CD14-positive monocyte (primary cell): Measurements from ENCODE around the gene SDHAF1. TPM values are rescaled to one million over a fixed set of nuclear protein-coding genes. Genes with fewer than 3 reads are reported as not detected.
A peak's percentile ranks its signal among the peaks of the same experiment; 100 is the strongest.

ENCODE experiments used
- DNase-seq, 3 donors: peaks; one replicate each; pipeline ENCODE4 v3.0.0-alpha.2; 2011 to 2022
- H2AFZ ChIP-seq: 2 replicates; pipeline ENCODE4 v1.6.0; 2012; ENCODE audit warnings: mild to moderate bottlenecking, low read depth, low read length, inconsistent platforms; ENCODE audit not compliant: insufficient read depth, poor library complexity, severe bottlenecking
- H3K27ac ChIP-seq, 2 donors: 1 replicate in 1 of 2; 2 replicates in 1 of 2; pipeline ENCODE4 v1.5.1; 2012 to 2013; ENCODE audit warnings: low read length in 2 of 2, control low read depth in 1 of 2, inconsistent platforms in 1 of 2, low read depth in 1 of 2, mild to moderate bottlenecking in 1 of 2
- H3K27me3 ChIP-seq, 2 donors: one replicate each; pipeline versions ENCODE4 v1.6.0 to v1.6.1; 2011 to 2013; ENCODE audit warnings: low read length in 2 of 2; ENCODE audit not compliant: control insufficient read depth in 2 of 2, insufficient read depth in 2 of 2
- H3K36me3 ChIP-seq, 2 donors: replicated peaks in 1 of 2; 1 replicate in 1 of 2; 2 replicates in 1 of 2; pipeline versions ENCODE4 v1.5.1 to v1.6.1; 2012 to 2013; ENCODE audit warnings: low read length in 2 of 2, control low read depth in 1 of 2, inconsistent platforms in 1 of 2, mild to moderate bottlenecking in 1 of 2; ENCODE audit not compliant: insufficient read depth in 2 of 2, control insufficient read depth in 1 of 2
- H3K4me1 ChIP-seq, 2 donors: 1 replicate in 1 of 2; 2 replicates in 1 of 2; pipeline versions ENCODE4 v1.5.1 to v1.6.1; 2012 to 2013; ENCODE audit warnings: low read length in 2 of 2, control low read depth in 1 of 2, inconsistent platforms in 1 of 2, mild to moderate bottlenecking in 1 of 2, moderate library complexity in 1 of 2; ENCODE audit not compliant: insufficient read depth in 2 of 2, control insufficient read depth in 1 of 2
- H3K4me2 ChIP-seq: replicated peaks from 2 replicates; pipeline ENCODE3; 2012; ENCODE audit warnings: low read length, moderate library complexity, mild to moderate bottlenecking; ENCODE audit not compliant: poor library complexity, severe bottlenecking; ENCODE audit errors: extremely low read depth
- H3K4me3 ChIP-seq, 3 experiments: fragments of 200-600 bp in 1 of 3; sonication (generic) in 1 of 3; replicated peaks in 1 of 3; 1 replicate in 2 of 3; 2 replicates in 1 of 3; pipeline ENCODE4 v1.5.1; 2011 to 2013; ENCODE audit warnings: low read length in 3 of 3, mild to moderate bottlenecking in 3 of 3, control low read depth in 2 of 3, low read depth in 2 of 3, inconsistent platforms in 1 of 3, moderate library complexity in 1 of 3
- H3K79me2 ChIP-seq: 2 replicates; pipeline ENCODE4 v1.6.0; 2012; ENCODE audit warnings: mild to moderate bottlenecking, control low read depth, inconsistent platforms, low read length, moderate library complexity; ENCODE audit not compliant: insufficient read depth
- H3K9ac ChIP-seq: 2 replicates; pipeline ENCODE4 v1.6.0; 2017; ENCODE audit warnings: low read length, mild to moderate bottlenecking; ENCODE audit not compliant: insufficient read depth, poor library complexity, severe bottlenecking
- H3K9me3 ChIP-seq, 2 donors: replicated peaks in 1 of 2; 1 replicate in 1 of 2; 2 replicates in 1 of 2; pipeline versions ENCODE4 v1.5.1 to v1.6.1; 2012 to 2013; ENCODE audit warnings: low read length in 2 of 2, control low read depth in 1 of 2; ENCODE audit not compliant: control insufficient read depth in 1 of 2, insufficient read depth in 1 of 2
- H4K20me1 ChIP-seq: 2 replicates; pipeline ENCODE4 v1.6.0; 2012; ENCODE audit warnings: mild to moderate bottlenecking, low read length, control low read depth, moderate library complexity; ENCODE audit not compliant: insufficient read depth
- H3K27ac Mint-ChIP-seq, 7 donors: one replicate each; pipeline ENCODE4 v1.8.0; 2020; ENCODE audit warnings: mild to moderate bottlenecking in 7 of 7, mixed read lengths in 7 of 7, moderate library complexity in 6 of 7, inconsistent platforms in 2 of 7
- H3K27me3 Mint-ChIP-seq, 3 donors: one replicate each; pipeline ENCODE4 v1.8.0; 2021 to 2022; ENCODE audit warnings: low read depth in 3 of 3, mild to moderate bottlenecking in 3 of 3, mixed read lengths in 3 of 3, moderate library complexity in 3 of 3, inconsistent platforms in 1 of 3
- H3K36me3 Mint-ChIP-seq, 2 donors: one replicate each; pipeline ENCODE4 v1.8.0; 2020; ENCODE audit warnings: mixed read lengths in 2 of 2, inconsistent platforms in 1 of 2, mild to moderate bottlenecking in 1 of 2
- H3K4me1 Mint-ChIP-seq: one replicate; pipeline ENCODE4 v1.8.0; 2020; ENCODE audit warnings: mild to moderate bottlenecking, mixed read lengths
- H3K4me3 Mint-ChIP-seq, 2 donors: one replicate each; pipeline ENCODE4 v1.8.0; 2020; ENCODE audit warnings: mild to moderate bottlenecking in 2 of 2, mixed read lengths in 2 of 2, moderate library complexity in 1 of 2
- H3K9me3 Mint-ChIP-seq, 7 donors: one replicate each; pipeline ENCODE4 v1.8.0; 2020 to 2022; ENCODE audit warnings: mixed read lengths in 7 of 7, mild to moderate bottlenecking in 6 of 7, moderate library complexity in 6 of 7, inconsistent platforms in 2 of 7
- WGBS: methylation state at CpG from one replicate; pipeline ENCODE4 v1.1.5; 2013; ENCODE audit warnings: missing lambda C conversion rate; ENCODE audit not compliant: insufficient coverage; 5-methylcytosine and 5-hydroxymethylcytosine counted together
- intact Hi-C, 2 donors: fragments of 100-400 bp; cut with micrococcal nuclease; formaldehyde crosslinking; loops; one replicate each; pipeline versions ENCODE4 v1.15.0 to v1.15.1; 2023
- polyA plus RNA-seq, 3 donors: library from polyadenylated mRNA; depleted of rRNA in 1 of 3; unstranded in 2 of 3; stranded (reverse) in 1 of 3; fragments of 300-500 nt in 2 of 3; fragments of >200 nt in 1 of 3; fragmentation: Illumina TruSeq in 2 of 3; gene quantifications; 1 replicate in 2 of 3; 2 replicates in 1 of 3; pipeline ENCODE4 v1.2.3, GENCODE V29; 2012 to 2021
- TF ChIP-seq, protein P1 (sequence below): fragments of 200-600 bp; IDR thresholded peaks from one replicate; pipeline ENCODE4 v1.8.0; 2022; ENCODE audit warnings: antibody characterized with exemption, mild to moderate bottlenecking

The SDHAF1 gene
- polyA plus RNA-seq, 3 donors: 10.4 to 26.9 (median 19.0) TPM

- Mint-ChIP-seq H3K36me3 (peaks cover 6 to 7% of the 10 kb centered on the region in 2 donors), H3K9me3 (peaks cover 3 to 10% (median 7%) of the 10 kb centered on the region in 7 donors), H3K27me3 (peaks cover 2 to 13% (median 10%) of the 10 kb centered on the region in 3 donors), H3K4me3 (no peak overlapping the region), H3K27ac (peak overlapping the region in 2 of 7 donors; percentile 35 to 57), H3K4me1 (peaks cover 33% of the 10 kb centered on the region)
- peaks cover 20% of the 10 kb centered on the region for H4K20me1 ChIP-seq
- H3K27ac ChIP-seq: no peak overlapping the region
- H3K9me3 ChIP-seq: no peaks in the 10 kb centered on the region
- H3K4me1 ChIP-seq: peaks cover 27 to 28% of the 10 kb centered on the region in 2 donors
- H3K27me3 ChIP-seq: peaks cover 0 to 3% of the 10 kb centered on the region in 2 donors
- H3K79me2 ChIP-seq: peaks cover 23% of the 10 kb centered on the region
- peaks cover 0 to 5% of the 10 kb centered on the region in 2 donors for H3K36me3 ChIP-seq
- TF ChIP-seq, protein P1, sequence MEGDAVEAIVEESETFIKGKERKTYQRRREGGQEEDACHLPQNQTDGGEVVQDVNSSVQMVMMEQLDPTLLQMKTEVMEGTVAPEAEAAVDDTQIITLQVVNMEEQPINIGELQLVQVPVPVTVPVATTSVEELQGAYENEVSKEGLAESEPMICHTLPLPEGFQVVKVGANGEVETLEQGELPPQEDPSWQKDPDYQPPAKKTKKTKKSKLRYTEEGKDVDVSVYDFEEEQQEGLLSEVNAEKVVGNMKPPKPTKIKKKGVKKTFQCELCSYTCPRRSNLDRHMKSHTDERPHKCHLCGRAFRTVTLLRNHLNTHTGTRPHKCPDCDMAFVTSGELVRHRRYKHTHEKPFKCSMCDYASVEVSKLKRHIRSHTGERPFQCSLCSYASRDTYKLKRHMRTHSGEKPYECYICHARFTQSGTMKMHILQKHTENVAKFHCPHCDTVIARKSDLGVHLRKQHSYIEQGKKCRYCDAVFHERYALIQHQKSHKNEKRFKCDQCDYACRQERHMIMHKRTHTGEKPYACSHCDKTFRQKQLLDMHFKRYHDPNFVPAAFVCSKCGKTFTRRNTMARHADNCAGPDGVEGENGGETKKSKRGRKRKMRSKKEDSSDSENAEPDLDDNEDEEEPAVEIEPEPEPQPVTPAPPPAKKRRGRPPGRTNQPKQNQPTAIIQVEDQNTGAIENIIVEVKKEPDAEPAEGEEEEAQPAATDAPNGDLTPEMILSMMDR: no peak
- no peak for DNase-seq
- no peak overlapping the region for H2AFZ ChIP-seq
- intact Hi-C loops: no loop called here
- H3K4me2 ChIP-seq: no peak overlapping the region
- no peak overlapping the region for H3K4me3 ChIP-seq
- WGBS: 100% methylated on average over 1 of the region's 8 CpGs
- H3K9ac ChIP-seq: no peak overlapping the region
Observed at GRCh38 chr19:35992907-35993765, 1.9 kb upstream of the SDHAF1 start.

DNA sequence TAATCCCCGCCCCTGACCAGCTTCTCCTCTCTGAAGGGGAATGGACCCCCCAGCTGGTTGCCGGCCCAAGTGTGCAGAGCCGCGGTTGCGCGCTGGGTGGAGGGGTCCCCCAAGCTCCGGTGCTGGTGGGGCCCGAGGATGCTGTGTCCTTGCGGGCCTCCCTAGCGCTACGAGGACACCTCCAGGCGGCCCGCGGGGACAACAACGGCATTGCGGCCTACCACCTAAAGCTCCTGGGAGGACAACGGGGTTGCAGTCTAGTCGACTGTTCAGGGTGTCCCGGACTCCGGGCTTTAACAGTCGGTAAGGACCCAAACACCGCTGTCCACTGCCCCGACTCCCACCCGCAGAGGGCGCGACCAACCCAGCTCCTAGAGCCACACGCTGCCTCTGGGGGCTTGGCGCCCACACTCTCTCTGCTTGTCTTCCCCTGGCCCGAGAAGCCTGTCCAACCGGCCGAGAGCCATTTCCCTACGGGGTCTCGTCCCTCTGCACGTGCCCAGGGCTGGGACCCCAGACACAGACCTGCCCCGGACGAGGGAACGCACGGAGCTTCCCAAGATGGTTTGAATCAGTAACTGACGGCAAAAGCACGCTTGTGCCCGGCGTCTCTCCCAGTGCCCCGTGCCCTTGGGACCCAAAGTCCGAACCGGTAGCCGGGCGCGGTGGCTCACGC, 927 bp upstream of the SDHAF1 start:
- Mint-ChIP-seq H3K9me3 (peaks cover 0 to 4% (median 3%) of the 10 kb centered on the region in 7 donors), H3K4me1 (peaks cover 33% of the 10 kb centered on the region), H3K27ac (peak overlapping the region in 3 of 7 donors; percentile 54 to 89 (median 68)), H3K27me3 (peaks cover 2 to 4% (median 3%) of the 10 kb centered on the region in 3 donors), H3K36me3 (peaks cover 6 to 9% of the 10 kb centered on the region in 2 donors), H3K4me3 (peak overlapping the region; percentile 68 to 81)
- H3K36me3 ChIP-seq: peaks cover 7 to 14% of the 10 kb centered on the region in 2 donors
- H3K9ac ChIP-seq: peak overlapping the region; percentile 24
- WGBS: 39% methylated on average over 45 of the region's 49 CpGs
- H3K4me2 ChIP-seq: peak overlapping the region; percentile 91
- peak overlapping the region in 2 of 3 experiments; percentile 73 to 85 for H3K4me3 ChIP-seq
- H3K4me1 ChIP-seq: peaks cover 27 to 28% of the 10 kb centered on the region in 2 donors
- no peak for DNase-seq
- no peaks in the 10 kb centered on the region for H3K9me3 ChIP-seq
- peaks cover 22% of the 10 kb centered on the region for H4K20me1 ChIP-seq
- TF ChIP-seq, protein P1: no peak
- H3K27me3 ChIP-seq: no peaks in the 10 kb centered on the region
- H3K27ac ChIP-seq: peak overlapping the region in 1 of 2 donors; percentile 76
- peak overlapping the region; percentile 94 for H2AFZ ChIP-seq
- H3K79me2 ChIP-seq: peaks cover 31% of the 10 kb centered on the region
- intact Hi-C loops: no loop called here
